OCI-LY1 (cell line): Measurements from ENCODE around the gene TBC1D8.

Source experiments
- H2AFZ ChIP-seq: fragments of 200-600 bp; sonication (generic), shearing (Covaris generic); 2 replicates; pipeline ENCODE4 v1.6.0; 2014; ENCODE audit warnings: antibody characterized with exemption, mild to moderate bottlenecking, low read length
- H3F3A ChIP-seq: fragments of 200-600 bp; sonication (generic), shearing (Covaris generic); 2 replicates; pipeline ENCODE4 v1.6.0; 2014; ENCODE audit warnings: mild to moderate bottlenecking, antibody characterized with exemption, low read length, moderate library complexity; ENCODE audit not compliant: insufficient read depth
- H3K27ac ChIP-seq: fragments of 200-600 bp; sonication (generic); 2 replicates; pipeline ENCODE4 v1.5.1; 2014; ENCODE audit warnings: low read length, mixed run types, mild to moderate bottlenecking, low read depth; ENCODE audit not compliant: poor library complexity, severe bottlenecking
- H3K27me3 ChIP-seq: fragments of 200-600 bp; sonication (generic); 2 replicates; pipeline ENCODE4 v1.6.0; 2014; ENCODE audit warnings: antibody characterized with exemption, mild to moderate bottlenecking, low read length, moderate library complexity; ENCODE audit not compliant: insufficient read depth
- H3K36me3 ChIP-seq: fragments of 200-600 bp; sonication (generic); 2 replicates; pipeline ENCODE4 v1.6.1; 2014; ENCODE audit warnings: mild to moderate bottlenecking, antibody characterized with exemption, low read length, moderate library complexity, mixed read lengths; ENCODE audit not compliant: insufficient read depth
- H3K4me1 ChIP-seq: fragments of 200-600 bp; sonication (generic); 2 replicates; pipeline ENCODE4 v1.5.1; 2014; ENCODE audit warnings: mild to moderate bottlenecking, low read length, moderate library complexity; ENCODE audit not compliant: insufficient read depth, severe bottlenecking
- H3K4me2 ChIP-seq: fragments of 200-600 bp; sonication (generic), shearing (Covaris generic); 2 replicates; pipeline ENCODE4 v1.6.1; 2014; ENCODE audit warnings: low read length
- H3K4me3 ChIP-seq: fragments of 200-600 bp; sonication (generic); 2 replicates; pipeline ENCODE4 v1.5.1; 2014; ENCODE audit warnings: low read length, low read depth, mild to moderate bottlenecking, mixed read lengths; ENCODE audit not compliant: poor library complexity, severe bottlenecking
- H3K79me2 ChIP-seq: fragments of 200-600 bp; shearing (Covaris generic); 2 replicates; pipeline ENCODE4 v1.6.1; 2016; ENCODE audit warnings: mixed run types, low read length, mixed read lengths; ENCODE audit not compliant: insufficient read depth
- H3K9ac ChIP-seq: fragments of 200-600 bp; sonication (generic), shearing (Covaris generic); 2 replicates; pipeline ENCODE4 v1.6.1; 2014; ENCODE audit warnings: mild to moderate bottlenecking, low read length, mixed read lengths
- H3K9me2 ChIP-seq: fragments of 200-600 bp; sonication (generic), shearing (Covaris generic); 2 replicates; pipeline ENCODE4 v1.6.1; 2014; ENCODE audit warnings: low read depth, mild to moderate bottlenecking, low read length, mixed read lengths
- H3K9me3 ChIP-seq: fragments of 200-600 bp; shearing (Covaris generic); 2 replicates; pipeline ENCODE4 v1.6.1; 2014; ENCODE audit warnings: low read length, mixed read lengths
- H4K20me1 ChIP-seq: fragments of 200-600 bp; sonication (generic), shearing (Covaris generic); 2 replicates; pipeline ENCODE4 v1.6.0; 2016; ENCODE audit warnings: mild to moderate bottlenecking, low read length; ENCODE audit not compliant: insufficient read depth
- CTCF ChIP-seq: fragments of 200-600 bp; sonication (generic), shearing (Covaris generic); IDR thresholded peaks from 2 replicates; pipeline ENCODE4 v1.5.1; 2017; ENCODE audit warnings: mild to moderate bottlenecking, antibody characterized with exemption, low read length, moderate library complexity, mixed read lengths
- EZH2 ChIP-seq: fragments of 200-600 bp; sonication (generic), shearing (Covaris generic); IDR thresholded peaks from 2 replicates; pipeline ENCODE4 v1.8.0; 2017; ENCODE audit warnings: borderline replicate concordance, mixed run types, mild to moderate bottlenecking, antibody characterized with exemption, low read length, moderate library complexity, mixed read lengths

The TBC1D8 gene

DNA sequence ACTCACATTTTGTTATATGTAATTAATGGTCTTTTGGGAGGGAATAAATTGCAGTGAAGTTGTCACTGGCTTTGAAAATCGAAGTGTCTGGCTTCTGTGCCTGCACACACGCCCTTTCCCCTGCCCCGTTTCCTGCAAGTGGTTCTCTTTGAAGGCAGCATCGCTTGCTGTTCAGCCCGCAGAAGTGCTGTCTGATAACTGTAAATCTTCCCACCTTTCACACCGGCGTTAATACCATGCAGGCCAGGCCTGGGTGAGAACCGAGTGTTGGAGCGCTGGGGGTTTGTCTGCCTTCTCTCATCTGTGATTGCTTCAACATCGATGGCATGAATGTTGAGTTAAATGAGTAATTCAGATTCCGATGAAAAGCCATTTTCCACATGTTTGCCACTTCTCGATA, 187.0 kb downstream of the TBC1D8 start:
- H3K79me2 ChIP-seq = no peaks in the 10 kb centered on the region
- H3K9me2 ChIP-seq = no peaks in the 10 kb centered on the region
- no peak overlapping the region for H3K27ac ChIP-seq
- no peaks in the 10 kb centered on the region for H3K27me3 ChIP-seq
- no peaks in the 10 kb centered on the region for H3F3A ChIP-seq
- no peak overlapping the region for H3K4me2 ChIP-seq
- H3K36me3 ChIP-seq = no peaks in the 10 kb centered on the region
- H2AFZ ChIP-seq = no peak overlapping the region
- H3K9me3 ChIP-seq = no peaks in the 10 kb centered on the region
- TF ChIP-seq EZH2 = no peak
- no peak for TF ChIP-seq CTCF
- no peak overlapping the region for H3K9ac ChIP-seq
- no peaks in the 10 kb centered on the region for H4K20me1 ChIP-seq
- no peak overlapping the region for H3K4me3 ChIP-seq
- H3K4me1 ChIP-seq = no peaks in the 10 kb centered on the region

DNA sequence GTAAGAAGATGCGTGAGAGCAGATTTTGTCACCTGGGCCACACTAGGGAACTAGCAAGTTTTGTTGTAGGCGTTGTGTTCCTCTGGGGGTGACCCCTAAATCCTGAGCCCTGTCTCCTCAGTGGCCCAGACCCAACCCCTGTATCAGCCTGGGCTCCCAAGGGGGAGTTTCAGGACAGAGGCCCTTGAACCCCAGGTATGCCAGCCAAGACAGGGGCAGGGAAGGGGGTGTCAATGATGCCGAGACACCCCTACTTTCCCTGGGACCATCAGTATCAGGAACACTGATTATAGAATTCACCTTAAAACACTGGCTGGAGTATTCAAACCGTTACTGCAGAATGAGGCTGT, 188.2 kb downstream of the TBC1D8 start:
- no peak overlapping the region for H2AFZ ChIP-seq
- no peaks in the 10 kb centered on the region for H3F3A ChIP-seq
- H3K79me2 ChIP-seq = no peaks in the 10 kb centered on the region
- no peaks in the 10 kb centered on the region for H3K9me3 ChIP-seq
- no peak overlapping the region for H3K27ac ChIP-seq
- H3K27me3 ChIP-seq = no peaks in the 10 kb centered on the region
- no peaks in the 10 kb centered on the region for H4K20me1 ChIP-seq
- no peaks in the 10 kb centered on the region for H3K9me2 ChIP-seq
- H3K9ac ChIP-seq = no peak overlapping the region
- H3K36me3 ChIP-seq = no peaks in the 10 kb centered on the region
- TF ChIP-seq CTCF (no peak), EZH2 (no peak)
- H3K4me1 ChIP-seq = no peaks in the 10 kb centered on the region
- no peak overlapping the region for H3K4me2 ChIP-seq
- no peak overlapping the region for H3K4me3 ChIP-seq

DNA sequence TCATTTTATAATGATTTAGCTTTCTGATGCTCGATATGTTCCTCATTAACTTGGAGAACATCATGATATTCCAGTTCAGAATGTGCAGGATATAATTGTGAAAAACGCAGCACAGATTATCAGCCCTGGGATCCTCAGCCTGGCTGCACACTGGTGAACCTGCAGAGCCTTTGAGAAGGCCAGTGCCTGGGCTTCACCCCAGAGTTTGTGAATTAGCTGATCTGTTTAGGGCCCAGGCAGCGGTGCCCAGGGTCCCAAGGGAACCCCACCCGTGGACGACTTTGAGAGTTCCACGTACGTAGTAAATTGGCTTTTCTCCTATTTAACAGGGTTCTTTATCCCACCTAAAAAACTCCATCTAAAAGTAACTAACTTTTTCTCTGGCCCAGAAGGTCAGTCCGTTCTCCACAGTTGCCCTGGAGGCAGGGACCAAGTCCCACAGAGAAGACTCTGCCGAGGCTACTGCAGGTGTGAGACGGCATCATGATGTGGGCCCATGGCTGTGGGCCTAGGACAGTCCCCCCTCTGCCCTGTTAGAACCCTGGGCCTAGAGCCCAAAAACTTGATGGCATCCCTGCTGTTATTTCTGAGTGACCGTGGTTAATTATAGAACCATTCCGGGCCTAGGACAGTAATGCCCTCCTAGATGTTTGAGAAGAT, 188.7 kb downstream of the TBC1D8 start:
- no peak overlapping the region for H3K4me2 ChIP-seq
- no peak overlapping the region for H2AFZ ChIP-seq
- no peak overlapping the region for H3K9ac ChIP-seq
- no peaks in the 10 kb centered on the region for H3K9me3 ChIP-seq
- H3K27ac ChIP-seq = no peak overlapping the region
- H3F3A ChIP-seq = no peaks in the 10 kb centered on the region
- no peaks in the 10 kb centered on the region for H3K9me2 ChIP-seq
- H4K20me1 ChIP-seq = no peaks in the 10 kb centered on the region
- no peaks in the 10 kb centered on the region for H3K4me1 ChIP-seq
- H3K36me3 ChIP-seq = no peaks in the 10 kb centered on the region
- H3K27me3 ChIP-seq = no peaks in the 10 kb centered on the region
- H3K4me3 ChIP-seq = no peak overlapping the region
- no peak for TF ChIP-seq CTCF
- no peak for TF ChIP-seq EZH2
- H3K79me2 ChIP-seq = no peaks in the 10 kb centered on the region
